HG02678 (cell line): ENCODE data around the gene SLC39A9.

Experiments
- ATAC-seq: cut with Tn5 transposase; IDR thresholded peaks from one replicate; pipeline ENCODE4 v1.9.1; 2021; ENCODE audit warnings: mild to moderate bottlenecking, moderate library complexity; ENCODE audit not compliant: unreplicated experiment

Gene SLC39A9

GRCh38 chr14:69398053-69398817, at the start of gene SLC39A9, which contains the start of gene ERH:
Gene SLC39A9 (plus strand): TSS chr14:69398692. CDS start chr14:69399370, 678 bp downstream.
Gene ERH (minus strand): TSS chr14:69398299. CDS start chr14:69398233, 66 bp downstream.
- ATAC-seq, result peak; percentile 84

DNA sequence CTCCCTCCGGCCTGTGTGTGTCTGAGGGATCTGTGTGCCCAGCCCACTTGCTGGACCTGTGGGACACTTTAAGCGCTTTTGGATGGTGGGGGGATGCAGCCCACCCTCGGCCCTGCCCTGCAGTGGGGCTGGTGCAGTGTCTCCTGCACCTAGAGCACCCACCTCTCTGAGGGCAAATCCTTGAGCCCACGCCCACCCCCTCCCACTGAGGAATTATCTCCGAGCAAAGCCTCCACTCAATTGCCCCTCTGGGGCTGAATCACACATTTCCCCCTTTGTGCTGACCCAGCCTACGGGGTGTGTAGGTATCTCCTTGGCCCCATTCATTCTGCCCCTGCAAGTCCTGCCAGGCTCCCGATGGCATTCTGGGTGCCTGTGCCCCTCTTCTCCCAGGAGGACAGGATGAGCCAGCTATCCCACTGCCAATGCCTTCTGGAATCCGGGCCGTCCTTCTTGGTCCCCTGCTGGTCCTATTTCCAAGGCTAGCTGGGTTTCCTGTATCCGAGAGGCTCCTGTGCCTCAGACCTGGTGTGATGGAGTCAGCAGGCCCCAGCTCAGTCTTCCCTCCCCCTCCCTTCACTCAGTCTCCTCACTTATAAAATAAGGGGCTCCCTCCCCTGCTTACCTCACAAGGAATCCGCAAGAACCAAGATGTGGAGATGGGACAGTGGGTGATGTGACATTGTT, 49.3 kb upstream of the SLC39A9 start:
- no peak for ATAC-seq

DNA sequence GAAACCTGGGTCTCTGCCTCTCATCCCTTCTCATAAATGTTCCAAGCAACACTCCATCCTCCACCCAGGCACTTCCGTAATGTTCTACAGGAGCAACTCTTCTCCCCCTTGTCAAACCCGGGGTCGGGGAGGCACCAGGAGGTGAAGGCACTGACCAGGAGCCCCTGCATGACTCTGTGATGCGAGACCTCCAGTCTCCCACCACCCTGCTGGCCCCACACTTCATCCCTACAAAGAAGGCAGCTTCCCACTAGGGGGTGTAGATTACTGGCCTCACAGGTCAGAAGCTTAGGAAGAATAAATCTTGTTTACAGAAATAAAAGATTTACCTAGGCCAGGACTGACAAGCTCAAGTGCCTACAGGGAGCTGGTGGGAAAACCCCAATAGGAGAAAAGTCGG, 47.6 kb upstream of the SLC39A9 start:
- ATAC-seq, result no peak

DNA sequence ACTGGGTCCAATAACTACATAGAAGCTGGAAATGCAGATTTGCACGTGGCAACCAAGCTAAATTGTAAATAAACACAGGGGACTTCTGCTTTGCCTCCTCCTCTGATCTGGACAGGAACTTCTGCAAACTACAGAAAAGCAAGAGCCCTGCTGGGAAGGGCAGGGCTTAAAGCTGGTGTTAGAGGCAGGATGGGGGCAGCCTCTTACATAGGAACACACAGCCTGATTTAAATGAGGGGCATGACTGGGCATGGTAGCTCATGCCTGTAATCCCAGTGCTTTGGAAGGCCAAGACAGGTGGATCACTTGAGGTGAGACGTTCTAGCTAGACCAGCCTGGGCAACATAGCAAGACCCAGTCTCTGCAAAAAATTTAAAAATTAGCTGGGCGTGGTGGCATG, 47.1 kb upstream of the SLC39A9 start:
- ATAC-seq, result no peak

DNA sequence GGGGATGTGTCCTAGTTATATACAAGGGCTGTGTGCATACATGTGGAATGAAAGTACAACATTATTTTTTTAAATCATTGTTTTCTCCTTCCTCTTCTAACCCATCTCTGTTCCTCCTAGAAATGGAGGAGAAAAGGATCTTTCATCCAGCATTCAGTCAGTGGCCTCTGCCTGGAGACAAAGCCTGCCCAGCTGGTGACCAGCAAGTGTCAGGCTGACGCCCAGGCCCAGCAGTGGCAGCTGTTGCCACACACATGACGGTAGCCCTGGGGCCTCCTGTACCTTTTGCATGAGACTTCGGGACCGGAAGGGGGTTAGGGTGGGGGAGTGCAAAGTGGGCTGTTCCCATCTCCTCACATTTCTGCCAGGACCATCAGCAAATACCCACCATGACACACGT, 46.6 kb upstream of the SLC39A9 start:
- no peak for ATAC-seq

DNA sequence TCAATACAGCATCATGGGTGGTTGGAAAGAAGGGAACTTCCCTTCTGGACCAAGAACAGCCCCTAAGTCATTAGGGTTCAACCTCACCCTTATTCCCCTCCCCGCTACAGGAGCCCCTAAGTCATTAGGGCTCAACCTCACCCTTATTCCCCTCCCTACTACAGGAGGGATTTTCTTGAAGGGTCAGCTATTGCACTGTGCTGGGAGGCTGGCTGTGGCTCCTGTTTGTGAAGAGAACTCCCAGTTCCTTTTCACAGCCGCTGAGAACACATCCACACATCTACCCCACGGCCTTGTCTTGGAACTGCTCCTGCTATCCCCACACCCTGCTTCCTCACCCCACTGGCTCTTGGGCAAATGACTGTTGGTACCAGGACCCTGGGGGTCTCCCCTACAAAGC, 45.3 kb upstream of the SLC39A9 start:
- no peak for ATAC-seq

- peak; percentile 92 for ATAC-seq
These were observed 43.9 kb upstream of the SLC39A9 start for GRCh38 chr14:69354383-69355153.

GRCh38 chr14:69355154-69355597, 43.3 kb upstream of the SLC39A9 start:
- no peak for ATAC-seq

GRCh38 chr14:69355607-69356281, 42.7 kb upstream of the SLC39A9 start:
- ATAC-seq, result no peak

DNA sequence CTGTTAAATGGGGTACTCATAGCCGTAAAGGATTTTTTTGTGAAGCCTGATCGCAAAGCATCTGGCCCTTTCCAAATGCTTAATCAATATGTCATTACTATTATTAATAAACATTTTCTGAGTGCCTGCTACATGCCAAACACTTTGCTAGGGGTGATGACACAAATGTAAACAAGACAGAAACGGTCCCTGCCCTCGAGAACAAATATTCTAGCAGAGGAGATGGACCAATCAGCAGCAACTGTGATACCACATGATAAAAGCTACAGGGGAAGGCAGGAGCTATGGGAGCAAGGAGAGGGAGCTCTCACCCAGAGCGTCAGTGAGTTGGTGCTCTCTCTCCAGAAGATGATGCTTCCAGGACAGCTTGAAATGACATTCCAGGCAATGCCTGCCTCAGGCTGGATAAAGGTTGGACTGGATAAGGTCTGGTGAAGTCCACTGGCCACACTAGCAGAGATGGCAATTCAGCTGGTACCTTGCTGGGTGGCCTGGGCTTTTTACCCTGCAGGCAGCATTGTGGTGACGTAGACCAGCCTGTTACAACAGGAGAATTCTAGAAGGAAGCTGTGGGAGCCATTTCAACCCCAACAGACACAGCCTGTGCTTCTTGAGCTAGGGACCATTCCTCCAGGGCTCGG, 41.5 kb upstream of the SLC39A9 start:
- ATAC-seq, result no peak

- ATAC-seq, result no peak
These were observed 40.8 kb upstream of the SLC39A9 start for GRCh38 chr14:69357544-69358200.

DNA sequence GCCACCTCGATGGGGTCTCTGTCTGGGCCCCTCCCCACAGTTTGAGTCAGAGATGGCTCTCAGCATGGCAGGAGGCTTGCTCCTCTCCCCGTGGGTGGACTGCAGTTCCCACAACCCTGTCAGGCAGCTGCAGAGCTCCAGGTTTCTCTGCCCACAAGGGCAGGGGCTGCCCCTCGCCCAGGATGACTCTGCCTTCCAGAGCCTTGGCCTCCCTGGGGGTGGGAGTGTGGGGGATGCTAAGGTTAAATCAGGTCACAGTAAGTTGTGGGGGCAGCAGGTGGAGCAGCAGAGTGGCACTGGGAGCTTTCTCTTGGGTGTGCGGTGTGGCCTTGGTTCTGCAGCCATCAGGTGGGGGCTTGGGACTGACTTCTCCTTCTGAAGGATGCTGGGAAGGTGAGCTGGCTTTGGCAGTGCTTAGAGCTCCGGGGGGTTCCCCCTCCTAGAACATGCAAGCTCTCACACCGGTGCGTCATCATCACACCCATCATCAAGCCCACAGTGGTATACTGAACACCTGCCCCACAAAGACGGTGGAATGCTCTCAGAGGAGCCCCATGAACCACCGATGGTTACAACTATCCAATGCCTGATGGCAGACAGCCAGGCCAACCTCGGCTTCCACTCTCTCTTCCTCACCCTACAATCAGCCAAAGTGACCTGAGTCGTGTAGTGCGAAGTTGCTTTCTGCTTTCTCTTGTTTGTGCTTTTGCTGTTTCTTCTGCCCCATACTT, 40.1 kb upstream of the SLC39A9 start:
- peak; percentile 34 for ATAC-seq

DNA sequence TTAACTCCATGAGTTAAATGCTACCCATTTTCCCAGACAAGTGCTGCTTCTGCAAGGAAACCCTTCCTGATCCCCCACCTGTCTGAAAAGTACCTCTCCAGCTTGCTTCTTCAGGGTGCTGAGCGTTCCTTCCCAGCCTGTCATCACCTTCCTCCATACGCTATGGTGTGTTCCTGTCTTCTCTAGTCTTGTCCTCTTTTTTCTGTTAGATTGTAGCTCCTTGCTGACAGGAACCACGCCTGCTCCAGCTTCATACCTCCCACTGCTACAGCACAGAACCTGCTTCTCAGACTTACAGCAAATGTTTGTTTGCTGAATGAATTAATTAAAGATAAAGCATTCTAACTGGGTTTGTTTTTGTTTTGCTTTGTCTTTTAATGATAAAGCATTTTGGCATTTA, 39.5 kb upstream of the SLC39A9 start:
- ATAC-seq, result no peak

DNA sequence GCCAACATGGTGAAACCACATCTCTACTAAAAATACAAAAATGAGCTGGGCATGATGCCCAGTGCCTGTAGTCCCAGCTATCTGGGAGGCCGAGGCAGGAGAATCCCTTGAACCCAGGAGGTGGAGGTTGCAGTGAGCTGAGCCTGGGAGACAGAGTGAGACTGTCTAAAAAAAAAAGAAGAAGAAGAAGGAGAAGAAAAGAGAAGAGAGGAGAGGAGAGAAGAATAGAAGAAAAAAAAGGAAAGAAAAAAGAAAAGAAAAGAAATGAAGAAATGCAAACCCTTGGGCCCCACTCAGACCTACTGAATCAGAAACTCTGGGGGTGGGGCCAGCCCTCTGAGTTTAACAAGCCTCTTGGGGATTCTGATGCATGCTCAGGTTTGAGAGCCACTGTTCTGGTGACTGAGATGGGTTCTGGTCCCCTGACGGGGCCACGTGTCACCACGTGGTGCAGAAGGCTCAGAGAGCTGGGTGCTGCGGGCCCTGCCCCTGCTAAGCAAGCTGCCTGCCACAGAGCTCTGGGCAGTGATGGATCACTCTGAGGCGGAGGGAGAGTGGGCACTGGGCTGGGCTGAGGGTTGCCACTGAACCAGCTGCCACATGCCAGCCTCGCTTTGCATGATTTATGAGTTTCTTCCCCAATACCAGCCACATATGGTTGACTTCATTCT, 37.9 kb upstream of the SLC39A9 start:
- peak; percentile 62 for ATAC-seq

DNA sequence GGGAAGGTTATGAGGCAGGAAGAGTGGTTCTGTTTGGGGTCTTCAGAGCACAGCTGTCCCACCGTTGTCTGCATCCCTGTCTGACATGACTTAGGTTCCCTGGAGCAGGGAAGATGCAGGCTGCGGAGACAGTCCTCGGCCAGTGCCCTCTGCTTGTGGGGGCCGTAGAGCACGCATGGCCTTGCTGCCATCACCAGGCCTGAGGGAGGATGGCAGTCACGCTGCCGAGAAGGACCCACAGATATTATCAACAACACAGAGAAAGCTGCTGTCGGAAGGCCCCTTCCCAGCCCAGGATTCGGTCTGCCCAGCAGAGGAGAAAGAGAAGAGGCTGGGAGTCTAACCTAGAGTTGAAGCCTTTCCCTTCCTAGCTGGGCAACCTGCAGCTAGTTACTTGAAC, 35.4 kb upstream of the SLC39A9 start:
- no peak for ATAC-seq

DNA sequence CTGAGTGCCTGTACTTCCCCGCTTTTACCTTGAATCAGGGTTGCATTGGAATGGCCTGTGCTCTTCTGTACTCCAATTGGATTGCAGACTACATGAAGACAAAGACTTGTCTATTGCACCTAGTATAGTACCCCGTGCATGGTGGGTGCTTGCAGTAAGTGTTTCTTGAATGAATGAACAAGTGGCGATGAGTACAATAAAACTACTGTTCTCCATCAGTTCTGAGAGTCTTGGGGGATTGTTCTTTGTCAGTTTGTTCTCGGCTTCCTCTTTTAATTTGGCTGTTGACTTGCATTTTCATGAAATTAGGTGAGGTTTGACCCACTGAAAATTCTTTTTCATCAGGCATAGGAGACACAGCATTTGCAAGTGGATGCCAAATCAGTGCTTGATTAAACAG, 34.5 kb upstream of the SLC39A9 start:
- ATAC-seq, result no peak

GRCh38 chr14:69364378-69364777, 34.1 kb upstream of the SLC39A9 start:
- no peak for ATAC-seq

GRCh38 chr14:69366069-69366468, 32.4 kb upstream of the SLC39A9 start:
- ATAC-seq, result no peak

DNA sequence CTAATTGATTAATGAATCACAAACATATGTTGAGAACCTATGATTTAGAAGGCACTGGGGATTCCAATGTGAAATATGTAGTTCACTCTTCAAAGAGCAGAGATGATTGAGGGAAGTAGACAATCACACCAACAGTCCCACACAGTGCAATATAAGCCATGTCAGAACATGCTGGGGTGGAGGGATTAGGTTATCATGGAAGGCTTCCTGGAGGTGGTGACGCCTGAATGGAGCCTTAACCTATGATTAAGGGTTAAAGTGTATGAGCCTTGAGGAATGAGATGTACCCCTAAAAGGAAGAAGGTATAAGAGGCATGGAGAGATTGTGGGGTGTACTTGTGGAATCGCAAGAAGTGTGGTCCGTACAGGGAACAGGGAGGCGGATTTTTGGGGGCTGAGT, 31.7 kb upstream of the SLC39A9 start:
- no peak for ATAC-seq
